IgD-negative memory B cell (primary cell): ENCODE results near the gene AIMP2. TPM values are rescaled to one million over a fixed set of nuclear protein-coding genes. Genes with fewer than 3 reads are reported as not detected.
"Not testable (repeated sequence)": the region's sequence is repeated elsewhere in the genome, so short reads cannot be mapped to it uniquely, and the experiment has no call there.

Experiments
- H3K27ac Mint-ChIP-seq, 3 donors: one replicate each; pipeline ENCODE4 v1.8.0; 2020 to 2022; ENCODE audit warnings: mild to moderate bottlenecking in 3 of 3, mixed read lengths in 3 of 3, moderate library complexity in 1 of 3
- H3K27me3 Mint-ChIP-seq: one replicate; pipeline ENCODE4 v1.8.0; 2021; ENCODE audit warnings: mixed read lengths
- H3K36me3 Mint-ChIP-seq: one replicate; pipeline ENCODE4 v1.8.0; 2020; ENCODE audit warnings: mild to moderate bottlenecking, mixed read lengths
- H3K4me1 Mint-ChIP-seq, 3 donors: one replicate each; pipeline ENCODE4 v1.8.0; 2020 to 2022; ENCODE audit warnings: mixed read lengths in 3 of 3, mild to moderate bottlenecking in 1 of 3
- H3K4me3 Mint-ChIP-seq, 4 donors: one replicate each; pipeline ENCODE4 v1.8.0; 2020 to 2022; ENCODE audit warnings: mild to moderate bottlenecking in 4 of 4, mixed read lengths in 4 of 4, moderate library complexity in 3 of 4
- H3K9me3 Mint-ChIP-seq, 3 donors: one replicate each; pipeline ENCODE4 v1.8.0; 2020 to 2021; ENCODE audit warnings: mixed read lengths in 3 of 3, mild to moderate bottlenecking in 1 of 3
- polyA plus RNA-seq: library from polyadenylated mRNA; unstranded; fragments of 300-500 nt; fragmentation: Illumina TruSeq; gene quantifications from one replicate; pipeline ENCODE4 v1.2.3, GENCODE V29; 2021

The AIMP2 gene
- 25.9 TPM for polyA plus RNA-seq

DNA sequence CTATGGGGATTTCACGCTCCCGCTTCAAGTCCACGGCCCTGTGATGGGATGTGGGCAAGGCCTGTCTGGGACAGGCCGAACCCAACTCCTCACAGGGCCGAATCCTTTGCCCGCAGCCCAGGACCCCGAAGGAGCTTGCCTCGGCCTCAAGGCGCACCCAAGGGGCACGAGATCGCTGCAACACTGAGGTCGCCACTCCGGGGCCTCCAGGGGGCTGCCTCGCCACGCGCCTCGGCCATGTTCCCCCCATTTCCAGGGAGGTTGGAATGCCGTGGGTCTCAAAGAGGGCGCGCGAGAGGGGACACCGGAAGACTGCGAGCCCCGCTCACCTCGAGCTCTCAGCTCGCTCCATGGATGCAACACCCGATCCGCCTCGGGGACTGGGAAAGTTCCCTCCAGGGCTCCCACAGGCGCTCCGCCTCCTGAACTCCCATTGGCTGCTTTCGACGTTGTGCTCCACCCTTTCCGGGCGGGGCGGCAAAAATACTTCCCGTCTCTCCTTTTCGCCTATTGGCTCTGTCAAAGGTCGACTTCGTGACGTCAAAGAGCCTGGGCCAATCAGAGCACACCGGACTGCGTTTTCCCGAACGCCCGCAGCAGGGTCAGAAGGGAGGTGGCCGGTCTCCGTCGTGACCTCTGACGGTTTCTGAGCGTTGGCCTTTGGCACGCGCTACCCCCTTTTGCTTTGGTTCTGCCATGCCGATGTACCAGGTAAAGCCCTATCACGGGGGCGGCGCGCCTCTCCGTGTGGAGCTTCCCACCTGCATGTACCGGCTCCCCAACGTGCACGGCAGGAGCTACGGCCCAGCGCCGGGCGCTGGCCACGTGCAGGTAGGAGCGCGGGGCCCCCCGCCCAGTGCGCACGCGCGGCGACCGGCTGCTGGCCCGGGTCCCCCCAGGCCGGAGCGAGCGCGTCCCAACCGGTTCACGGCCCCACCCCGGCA, at the start of gene AIMP2, which contains the start of gene PMS2:
Gene AIMP2 (plus strand): TSS at position 605 of the 944 bp plus-strand sequence. CDS start 92 bp downstream, at position 697.
Gene PMS2 (minus strand): TSS at position 382 of the 944 bp plus-strand sequence. CDS start 30 bp downstream, at position 352.
- Mint-ChIP-seq H3K9me3 (no peaks in the 10 kb centered on the region), H3K4me3 (peak within 1 kb of the TSS; percentile 92 to 98 (median 97)), H3K4me1 (peaks cover 18 to 32% (median 24%) of the 10 kb centered on the region in 3 donors), H3K27me3 (no peaks in the 10 kb centered on the region), H3K27ac (peak within 1 kb of the TSS; percentile 95 to 97 (median 96)), H3K36me3 (no peaks in the 10 kb centered on the region)

DNA sequence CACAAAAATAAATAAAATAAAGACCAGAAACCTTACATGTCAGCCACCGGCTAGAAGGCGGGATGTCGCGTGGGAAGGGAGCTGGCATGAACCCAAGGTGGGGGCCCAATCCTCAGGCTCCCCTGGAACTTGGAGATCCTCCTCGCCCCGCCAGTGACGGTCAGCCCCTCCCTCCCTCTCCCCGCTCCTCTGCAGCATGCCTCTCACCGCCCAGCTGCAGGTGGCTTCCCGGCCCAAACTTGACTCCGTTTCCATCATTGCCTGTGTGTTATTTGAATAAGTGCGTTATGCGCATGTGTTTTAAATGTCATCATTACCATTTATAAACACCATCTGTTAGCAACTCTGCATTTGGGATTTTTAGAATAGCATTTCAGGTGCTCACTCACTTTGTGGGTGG, 45.9 kb upstream of the AIMP2 start:
- H3K9me3 Mint-ChIP-seq, H3K36me3 Mint-ChIP-seq, H3K4me1 Mint-ChIP-seq, H3K4me3 Mint-ChIP-seq, H3K27ac Mint-ChIP-seq, H3K27me3 Mint-ChIP-seq: not testable (repeated sequence)

DNA sequence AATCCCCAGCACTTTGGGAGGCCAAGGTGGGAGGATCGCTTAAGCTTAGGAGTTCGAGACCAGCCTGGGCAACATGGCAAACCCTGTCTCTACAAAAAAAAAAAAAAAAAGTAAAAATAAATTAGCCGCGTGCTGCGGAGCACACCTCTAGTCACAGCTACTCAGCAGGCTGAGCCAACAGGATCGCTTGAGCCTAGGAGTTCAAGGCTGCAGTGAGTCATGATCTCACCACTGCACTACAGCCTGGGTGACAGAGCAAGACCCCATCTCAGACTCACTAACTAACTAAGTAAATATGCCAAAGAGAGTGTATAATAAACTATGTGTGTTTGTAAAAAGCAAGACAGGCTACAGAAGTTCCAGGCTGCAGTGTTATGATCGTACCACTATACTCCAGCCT, 45.3 kb upstream of the AIMP2 start:
- H3K4me3 Mint-ChIP-seq, H3K4me1 Mint-ChIP-seq, H3K27me3 Mint-ChIP-seq, H3K27ac Mint-ChIP-seq, H3K9me3 Mint-ChIP-seq, H3K36me3 Mint-ChIP-seq: not testable (repeated sequence)

DNA sequence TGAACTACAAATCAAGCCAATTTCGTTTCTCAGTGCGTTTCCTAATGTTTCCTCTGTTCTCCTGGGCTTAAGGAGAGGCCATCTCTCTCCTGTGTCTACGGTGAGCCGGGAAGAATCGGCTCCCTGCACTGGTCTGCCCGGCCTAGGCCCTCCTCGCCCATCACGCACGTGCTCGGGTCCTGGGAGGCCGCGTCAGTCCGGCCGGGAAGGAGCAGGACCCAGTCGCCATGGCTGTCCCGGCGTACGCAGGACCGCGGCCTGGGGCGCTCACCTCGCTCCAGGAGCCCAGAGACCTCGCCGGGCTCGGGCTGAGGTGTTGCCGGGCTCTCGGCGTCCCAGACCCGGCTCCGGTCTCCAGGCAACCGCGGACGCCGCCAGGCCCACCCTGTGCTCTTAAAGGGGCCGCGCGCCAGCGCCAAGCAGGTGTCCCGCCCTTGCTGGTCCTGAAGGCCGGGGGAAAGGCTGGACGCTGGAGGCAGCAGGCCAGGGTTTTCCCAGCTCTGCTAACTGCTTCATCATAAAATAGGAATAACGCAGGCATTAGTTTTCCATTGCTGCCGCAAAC, 38.6 kb upstream of the AIMP2 start, which contains the start of gene RSPH10B:
Gene RSPH10B (minus strand): TSS at position 343 of the 565 bp plus-strand sequence. CDS start 3,573 bp downstream, outside the sequence.
- H3K36me3 Mint-ChIP-seq, H3K27me3 Mint-ChIP-seq, H3K4me1 Mint-ChIP-seq, H3K9me3 Mint-ChIP-seq, H3K4me3 Mint-ChIP-seq, H3K27ac Mint-ChIP-seq: not testable (repeated sequence)

DNA sequence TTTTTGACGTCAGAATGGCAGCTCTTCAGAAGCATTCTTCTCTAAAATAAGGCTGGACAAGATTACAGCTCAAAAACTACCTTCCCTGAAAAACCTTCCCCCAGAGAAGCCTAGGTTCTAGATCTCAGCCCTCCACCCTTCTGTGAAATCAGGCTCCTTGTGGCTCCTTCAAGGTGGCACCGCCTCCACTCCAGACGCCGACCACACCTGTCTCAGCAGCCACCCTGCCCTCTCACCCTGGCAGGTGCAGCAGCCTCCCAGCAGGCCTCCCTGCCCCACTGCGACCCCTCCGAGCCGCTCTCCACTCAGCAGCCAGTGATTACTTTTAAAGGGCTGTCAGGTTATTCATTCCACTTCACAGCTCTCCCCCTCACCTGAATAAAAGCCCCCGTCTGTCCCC, 35.5 kb upstream of the AIMP2 start:
- H3K36me3 Mint-ChIP-seq, H3K27me3 Mint-ChIP-seq, H3K4me1 Mint-ChIP-seq, H3K4me3 Mint-ChIP-seq, H3K9me3 Mint-ChIP-seq, H3K27ac Mint-ChIP-seq: not testable (repeated sequence)

DNA sequence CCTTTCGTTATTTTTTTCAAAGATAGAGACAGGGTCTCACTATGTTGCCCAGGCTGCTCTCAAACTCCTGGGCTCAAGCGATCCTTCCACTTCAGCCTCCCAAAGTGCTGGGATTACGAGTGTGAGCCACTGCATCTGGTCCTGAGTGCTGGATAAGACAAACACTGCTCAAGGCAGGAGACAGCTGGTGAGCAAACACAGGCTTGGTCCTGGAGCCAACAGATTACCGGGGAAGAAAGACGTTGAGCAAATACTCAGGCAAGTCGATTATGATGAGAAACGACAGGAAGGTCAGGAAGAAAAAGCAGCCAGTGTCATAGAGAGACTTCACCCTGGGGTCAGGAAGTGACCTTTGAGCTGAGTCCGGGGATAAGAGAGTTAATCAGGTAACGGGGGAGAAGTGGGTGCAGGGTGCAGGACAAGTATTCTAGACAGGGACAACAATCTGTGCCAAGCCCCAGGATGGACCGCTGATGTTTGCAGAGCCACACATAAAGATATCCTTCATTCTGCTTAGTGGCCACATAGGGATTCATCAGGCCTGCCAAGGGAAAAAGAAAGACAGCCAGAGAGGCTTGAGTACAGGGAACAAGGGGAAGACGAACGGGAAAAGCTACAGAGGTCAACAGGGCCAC, 29.3 kb upstream of the AIMP2 start:
- not testable (repeated sequence) for H3K27me3 Mint-ChIP-seq, H3K27ac Mint-ChIP-seq, H3K4me1 Mint-ChIP-seq, H3K4me3 Mint-ChIP-seq, H3K9me3 Mint-ChIP-seq, H3K36me3 Mint-ChIP-seq

DNA sequence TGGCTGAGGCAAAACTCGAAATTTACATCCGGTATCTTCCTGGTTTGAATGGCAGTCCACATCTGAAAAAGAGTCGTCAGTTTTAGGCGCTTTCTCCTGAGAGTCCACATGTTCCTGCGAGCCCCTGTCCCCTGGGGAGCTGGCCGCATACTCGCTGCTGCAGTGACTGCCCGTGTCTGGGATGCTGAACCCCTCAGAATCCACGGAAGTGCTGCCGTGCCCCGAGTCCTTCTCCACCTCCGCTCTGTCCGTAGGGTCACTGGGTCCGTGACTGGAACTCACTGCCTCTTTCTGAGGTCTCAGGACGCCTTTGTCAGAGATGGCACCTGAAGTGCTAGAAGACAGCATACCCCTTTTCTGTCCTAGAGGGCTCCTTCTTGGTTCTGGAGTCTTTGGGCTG, 22.0 kb upstream of the AIMP2 start:
- H3K27me3 Mint-ChIP-seq, H3K36me3 Mint-ChIP-seq, H3K4me1 Mint-ChIP-seq, H3K9me3 Mint-ChIP-seq, H3K4me3 Mint-ChIP-seq, H3K27ac Mint-ChIP-seq: not testable (repeated sequence)

DNA sequence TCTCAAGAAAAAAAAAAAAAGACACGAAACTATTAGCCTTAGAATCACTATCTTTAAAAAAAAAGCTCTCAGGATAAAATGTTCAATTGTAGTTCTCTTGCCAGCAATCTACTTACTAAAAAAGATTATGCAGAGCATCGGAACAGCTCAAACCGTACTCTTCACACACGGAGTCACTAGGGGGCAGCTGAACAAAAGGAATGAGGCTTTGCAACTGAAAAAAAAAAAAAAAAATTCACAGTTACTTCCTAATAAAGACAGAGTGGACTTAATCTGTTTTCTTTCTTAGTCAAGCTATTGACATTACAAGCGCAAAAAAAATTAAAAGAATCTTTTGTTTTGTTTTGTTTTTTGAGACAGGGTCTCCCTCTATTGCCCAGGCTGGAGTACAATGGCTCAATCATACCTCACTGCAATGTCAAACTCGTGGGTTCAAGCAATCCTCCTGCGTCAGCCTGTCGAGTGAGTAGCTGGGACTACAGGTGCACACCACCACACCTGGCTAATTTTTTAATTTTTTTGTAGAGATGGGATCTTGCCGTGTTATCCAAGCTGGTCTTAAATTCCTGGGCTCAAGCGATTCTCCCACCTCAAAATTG, 11.8 kb upstream of the AIMP2 start:
- Mint-ChIP-seq H3K4me3 (no peak overlapping the region), H3K4me1 (peaks cover 0 to 5% (median 3%) of the 10 kb centered on the region in 3 donors), H3K36me3 (peaks cover 2% of the 10 kb centered on the region), H3K9me3 (no peaks in the 10 kb centered on the region), H3K27ac (peak overlapping the region in 1 of 3 donors; percentile 71), H3K27me3 (no peaks in the 10 kb centered on the region)

DNA sequence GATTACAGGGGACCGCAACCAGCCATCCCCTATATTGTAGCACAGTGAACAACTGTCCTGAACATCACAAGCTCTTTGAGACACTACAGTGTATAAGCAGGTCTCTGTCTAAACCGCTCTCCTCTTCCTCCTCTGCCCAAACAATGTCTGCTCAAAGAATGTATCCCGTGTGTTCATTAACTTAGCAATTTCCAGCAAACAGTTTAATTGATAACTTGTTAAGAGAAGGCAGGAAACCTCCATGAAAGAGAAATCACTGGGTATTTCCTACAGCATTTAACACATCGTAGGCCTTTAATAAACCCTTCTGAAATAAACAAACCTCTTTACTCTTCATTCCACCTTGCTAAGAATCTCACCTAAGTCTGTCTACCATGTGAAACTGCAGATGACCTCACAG, 1.7 kb upstream of the AIMP2 start:
- Mint-ChIP-seq H3K27ac (peak overlapping the region in 2 of 3 donors; percentile 32 to 41), H3K9me3 (no peaks in the 10 kb centered on the region), H3K4me3 (peak overlapping the region; percentile 30 to 98 (median 69)), H3K4me1 (peaks cover 17 to 26% (median 18%) of the 10 kb centered on the region in 3 donors), H3K27me3 (no peaks in the 10 kb centered on the region), H3K36me3 (no peaks in the 10 kb centered on the region)

DNA sequence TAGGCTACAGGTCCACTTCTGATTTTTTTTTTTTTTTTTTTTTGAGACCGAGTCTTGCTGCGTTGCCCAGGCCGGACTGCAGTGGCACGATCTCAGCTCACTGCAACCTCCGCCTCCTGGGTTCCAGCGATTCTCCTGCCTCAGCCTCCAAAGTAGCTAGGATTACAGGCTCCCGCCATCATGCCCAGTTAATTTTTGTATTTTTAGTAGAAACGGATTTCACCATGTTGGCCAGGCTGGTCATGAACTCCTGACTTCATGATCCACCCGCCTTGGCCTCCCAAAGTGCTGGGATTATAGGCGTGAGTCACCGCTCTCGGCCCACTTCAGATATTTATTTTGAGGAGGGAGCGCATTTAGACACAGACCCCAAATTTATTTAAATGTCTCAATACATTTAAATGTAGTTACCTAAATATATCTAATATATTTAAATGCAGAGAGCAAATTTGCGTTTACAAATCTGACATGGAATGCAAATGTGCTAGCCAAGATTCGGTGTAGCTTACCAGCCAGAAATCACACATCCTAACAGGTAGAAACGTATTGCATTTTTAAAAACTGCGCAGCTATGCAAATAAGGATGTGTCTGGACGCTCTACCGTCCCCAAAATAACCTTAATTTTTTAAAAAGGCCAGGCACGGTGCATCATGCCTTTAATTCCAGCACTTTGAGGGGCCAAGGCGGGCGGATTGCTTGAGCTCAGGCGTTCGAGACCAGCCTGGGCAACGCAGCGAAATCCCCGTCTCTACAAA, 1.1 kb upstream of the AIMP2 start:
- H3K4me3 Mint-ChIP-seq: peak overlapping the region in 3 of 4 donors; percentile 92 to 98 (median 98)
- H3K27me3 Mint-ChIP-seq, H3K36me3 Mint-ChIP-seq, H3K9me3 Mint-ChIP-seq: not testable (repeated sequence)
- H3K4me1 Mint-ChIP-seq: peaks cover 18 to 31% (median 23%) of the 10 kb centered on the region in 3 donors
- peak overlapping the region in 2 of 3 donors; percentile 96 to 97 for H3K27ac Mint-ChIP-seq

DNA sequence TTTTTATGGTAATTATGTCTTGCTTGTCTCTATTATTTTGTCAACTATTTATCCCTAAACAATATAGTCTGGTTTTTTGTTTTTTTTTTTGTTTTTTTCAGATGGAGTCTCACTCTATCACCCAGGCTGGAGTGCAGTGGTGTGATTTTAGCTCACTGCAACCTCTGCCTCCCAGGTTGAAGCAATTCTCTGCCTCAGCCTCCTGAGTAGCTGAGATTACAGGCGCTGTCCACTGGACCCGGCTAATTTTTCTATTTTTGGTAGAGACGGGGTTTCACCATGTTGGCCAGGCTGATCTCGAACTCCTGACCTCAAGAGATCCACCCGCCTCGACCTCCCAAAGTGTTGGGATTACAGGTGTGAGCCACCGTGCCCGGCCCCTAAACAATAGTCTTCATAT, 1.3 kb downstream of the AIMP2 start:
- H3K36me3 Mint-ChIP-seq, H3K27me3 Mint-ChIP-seq, H3K9me3 Mint-ChIP-seq: not testable (repeated sequence)
- Mint-ChIP-seq H3K27ac (peak overlapping the region; percentile 26 to 96 (median 57)), H3K4me3 (peak overlapping the region; percentile 89 to 98 (median 94)), H3K4me1 (peaks cover 17 to 32% (median 29%) of the 10 kb centered on the region in 3 donors)

DNA sequence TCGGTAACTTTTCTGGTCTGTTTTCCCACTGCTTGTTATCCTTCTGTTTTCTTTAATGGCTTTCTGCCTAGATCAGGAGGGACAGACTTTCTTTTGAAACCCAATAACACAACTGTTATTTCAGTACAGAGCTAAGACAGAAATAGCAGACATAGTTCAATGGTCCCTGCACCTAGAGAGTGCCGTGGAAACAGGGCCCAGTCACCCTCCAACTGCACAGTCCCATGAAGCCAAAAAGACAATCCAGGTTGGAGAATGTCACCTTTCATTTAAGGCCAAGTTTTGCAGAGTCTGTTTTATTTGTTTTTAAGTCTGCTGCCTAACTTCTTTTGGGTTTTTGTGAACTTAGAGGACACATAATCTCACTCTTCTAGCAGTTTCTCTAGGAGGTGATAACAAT, 2.5 kb downstream of the AIMP2 start:
- Mint-ChIP-seq H3K36me3 (no peaks in the 10 kb centered on the region), H3K9me3 (no peaks in the 10 kb centered on the region), H3K27me3 (no peaks in the 10 kb centered on the region), H3K4me3 (peak overlapping the region in 1 of 4 donors; percentile 98), H3K4me1 (peaks cover 20 to 36% (median 35%) of the 10 kb centered on the region in 3 donors), H3K27ac (peak overlapping the region in 1 of 3 donors; percentile 41)

DNA sequence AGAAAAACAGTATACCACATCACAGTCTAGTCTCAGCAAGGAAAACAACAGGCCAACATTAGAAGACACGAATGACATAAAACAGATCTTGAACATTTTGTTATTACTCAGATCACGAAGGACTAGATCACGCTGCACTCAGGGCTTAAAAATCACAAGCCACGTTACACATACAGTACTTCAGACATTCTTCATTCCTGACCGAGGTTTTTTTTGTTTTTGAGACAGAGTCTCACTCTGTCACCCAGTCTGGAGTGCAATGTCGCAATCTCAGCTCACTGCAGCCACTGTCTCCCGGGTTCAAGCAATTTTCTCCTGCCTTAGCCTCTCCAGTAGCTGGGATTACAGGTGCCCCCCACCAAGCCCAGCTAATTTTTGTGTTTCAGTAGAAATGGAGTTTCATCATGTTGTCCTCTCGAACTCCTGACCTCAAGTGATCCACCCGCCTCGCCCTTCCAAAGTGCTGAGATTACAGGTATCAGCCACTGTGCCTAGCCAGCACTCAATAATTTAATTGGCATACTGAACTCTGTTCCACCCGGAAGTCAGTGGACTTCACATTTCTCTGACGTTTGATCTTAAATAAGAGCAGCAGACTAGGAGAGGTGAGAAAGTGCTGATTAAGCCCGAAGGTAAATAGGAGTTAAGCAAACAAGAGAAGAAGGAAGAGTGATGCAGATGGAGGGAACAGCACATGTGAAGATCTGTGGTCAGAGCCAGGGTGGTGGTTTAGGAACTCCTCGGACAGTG, 3.5 kb downstream of the AIMP2 start:
- H3K27ac Mint-ChIP-seq: peak overlapping the region in 1 of 3 donors; percentile 19
- peaks cover 16 to 31% (median 30%) of the 10 kb centered on the region in 3 donors for H3K4me1 Mint-ChIP-seq

More for the DNA sequence above, 3.5 kb downstream of the AIMP2 start:
- Mint-ChIP-seq H3K27me3 (no peaks in the 10 kb centered on the region), H3K36me3 (no peaks in the 10 kb centered on the region), H3K9me3 (no peaks in the 10 kb centered on the region), H3K4me3 (peak overlapping the region in 1 of 4 donors; percentile 37)
